ENCODE results near the gene SEPTIN3. TPM values are rescaled to one million over a fixed set of nuclear protein-coding genes. Genes with fewer than 3 reads are reported as not detected.

The SEPTIN3 gene
- total RNA-seq, 1 experiment from 2014 or later: 1.5 TPM

- intact Hi-C loops (cut with micrococcal nuclease; ENCODE audit: unreplicated experiment): no loop called here
- H2AFZ ChIP-seq: no peak overlapping the region
- H3K4me2 ChIP-seq: no peak overlapping the region
- H3K27ac ChIP-seq: no peak overlapping the region
- peaks cover 4% of the 10 kb centered on the region; the same call in 1 of the 2 replicates for H3K79me2 ChIP-seq (ENCODE audit: low read depth)
- no peaks in the 10 kb centered on the region for H3K9me3 ChIP-seq (ENCODE audit: insufficient read depth, low read depth)
- H3K4me3 ChIP-seq: no peak overlapping the region
- no peaks in the 10 kb centered on the region for H3K9me2 ChIP-seq (ENCODE audit: insufficient read depth)
- no peaks in the 10 kb centered on the region for H3K27me3 ChIP-seq (ENCODE audit: insufficient read depth, low read depth)
- BruUV-seq (replicated peaks): no TSS peak
- H3F3A ChIP-seq (ENCODE audit: insufficient read depth, low read depth): peaks cover 8% of the 10 kb centered on the region
- no peaks in the 10 kb centered on the region for H3K4me1 ChIP-seq (replicated peaks; ENCODE audit: insufficient read depth)
- TF ChIP-seq EZH2 (IDR thresholded peaks at IDR 0.05; ENCODE audit: low read depth): no peak
- no peak for TF ChIP-seq CTCF (conservative IDR thresholded peaks at IDR 0.05)
- CTCF ChIA-PET: no interaction called here
- POLR2A ChIA-PET (ENCODE audit: unreplicated experiment): interaction anchor here (0.6 kb wide), 1 partner anchor 159 kb away, joined by 3 read pairs; no protein-coding TSS in a partner anchor
- 0 out of 2 replicates have a peak, but pooled peaks cover 1% of the 10 kb centered on the region for H4K20me1 ChIP-seq (ENCODE audit: insufficient read depth)
- no peak for DNase-seq
- H3K36me3 ChIP-seq (ENCODE audit: low read depth): 0 out of 2 replicates have a peak, but pooled peaks cover 4% of the 10 kb centered on the region
Observed at GRCh38 chr22:41935015-41935351, 34.3 kb upstream of the SEPTIN3 start.

- H3K79me2 ChIP-seq (ENCODE audit: low read depth): peaks cover 4% of the 10 kb centered on the region; the same call in 1 of the 2 replicates
- no peaks in the 10 kb centered on the region for H3K4me1 ChIP-seq (replicated peaks; ENCODE audit: insufficient read depth)
- no peaks in the 10 kb centered on the region for H3K9me2 ChIP-seq (ENCODE audit: insufficient read depth)
- H3K4me3 ChIP-seq: no peak overlapping the region
- no peak overlapping the region for H2AFZ ChIP-seq
- 0 out of 2 replicates have a peak, but pooled peaks cover 4% of the 10 kb centered on the region for H3K36me3 ChIP-seq (ENCODE audit: low read depth)
- no peak for DNase-seq
- no peaks in the 10 kb centered on the region for H3K9me3 ChIP-seq (ENCODE audit: insufficient read depth, low read depth)
- BruUV-seq (replicated peaks): no TSS peak
- POLR2A ChIA-PET (ENCODE audit: unreplicated experiment): interaction anchor here (0.6 kb wide), 1 partner anchor 160 kb away, joined by 3 read pairs; no protein-coding TSS in a partner anchor
- H3K27ac ChIP-seq: no peak overlapping the region
- CTCF ChIA-PET: no interaction called here
- no peak overlapping the region for H3K4me2 ChIP-seq
- 0 out of 2 replicates have a peak, but pooled peaks cover 6% of the 10 kb centered on the region for H4K20me1 ChIP-seq (ENCODE audit: insufficient read depth)
- H3F3A ChIP-seq (ENCODE audit: insufficient read depth, low read depth): peaks cover 14% of the 10 kb centered on the region
- H3K27me3 ChIP-seq (ENCODE audit: insufficient read depth, low read depth): no peaks in the 10 kb centered on the region
- no peak for TF ChIP-seq CTCF (conservative IDR thresholded peaks at IDR 0.05)
- TF ChIP-seq EZH2 (IDR thresholded peaks at IDR 0.05; ENCODE audit: low read depth): no peak
- intact Hi-C loops (cut with micrococcal nuclease; ENCODE audit: unreplicated experiment): no loop called here
Observed at GRCh38 chr22:41935509-41935908, 33.7 kb upstream of the SEPTIN3 start.

GRCh38 chr22:41936894-41937169 is 32.4 kb upstream of the SEPTIN3 start:
- Histone ChIP-seq H3K9me3 (ENCODE audit: insufficient read depth, low read depth) (no peaks in the 10 kb centered on the region), H3F3A (ENCODE audit: insufficient read depth, low read depth) (peaks cover 20% of the 10 kb centered on the region), H3K4me1 (replicated peaks; ENCODE audit: insufficient read depth) (no peaks in the 10 kb centered on the region), H3K79me2 (ENCODE audit: low read depth) (peaks cover 4% of the 10 kb centered on the region; the same call in 1 of the 2 replicates), H3K4me2 (no peak overlapping the region), H3K27ac (no peak overlapping the region), H2AFZ (no peak overlapping the region), H3K9me2 (ENCODE audit: insufficient read depth) (no peaks in the 10 kb centered on the region), H4K20me1 (ENCODE audit: insufficient read depth) (0 out of 2 replicates have a peak, but pooled peaks cover 9% of the 10 kb centered on the region), H3K4me3 (no peak overlapping the region), H3K36me3 (ENCODE audit: low read depth) (0 out of 2 replicates have a peak, but pooled peaks cover 4% of the 10 kb centered on the region), H3K27me3 (ENCODE audit: insufficient read depth, low read depth) (no peaks in the 10 kb centered on the region)
- no peak for DNase-seq
- intact Hi-C loops (cut with micrococcal nuclease; ENCODE audit: unreplicated experiment): no loop called here
- POLR2A ChIA-PET (ENCODE audit: unreplicated experiment): no interaction called here
- CTCF ChIA-PET: no interaction called here
- no TSS peak for BruUV-seq (replicated peaks)
- no peak for TF ChIP-seq EZH2 (IDR thresholded peaks at IDR 0.05; ENCODE audit: low read depth)
- TF ChIP-seq CTCF (conservative IDR thresholded peaks at IDR 0.05): no peak
